GM23248 (cell line): ENCODE measurements around the gene FHAD1.

Experiments used
- EZH2 ChIP-seq: fragments of 200-600 bp; sonication (generic); IDR thresholded peaks from 2 replicates; pipeline ENCODE4 v1.6.1; 2018; ENCODE audit warnings: antibody characterized with exemption, mild to moderate bottlenecking; ENCODE audit not compliant: insufficient read depth, poor library complexity, severe bottlenecking
- EZH2phosphoT487 ChIP-seq: fragments of 200-600 bp; sonication (generic); IDR thresholded peaks from 2 replicates; pipeline ENCODE4 v1.6.1; 2018; ENCODE audit warnings: antibody characterized with exemption, moderate library complexity, mild to moderate bottlenecking, low read depth; ENCODE audit not compliant: insufficient read depth

DNA sequence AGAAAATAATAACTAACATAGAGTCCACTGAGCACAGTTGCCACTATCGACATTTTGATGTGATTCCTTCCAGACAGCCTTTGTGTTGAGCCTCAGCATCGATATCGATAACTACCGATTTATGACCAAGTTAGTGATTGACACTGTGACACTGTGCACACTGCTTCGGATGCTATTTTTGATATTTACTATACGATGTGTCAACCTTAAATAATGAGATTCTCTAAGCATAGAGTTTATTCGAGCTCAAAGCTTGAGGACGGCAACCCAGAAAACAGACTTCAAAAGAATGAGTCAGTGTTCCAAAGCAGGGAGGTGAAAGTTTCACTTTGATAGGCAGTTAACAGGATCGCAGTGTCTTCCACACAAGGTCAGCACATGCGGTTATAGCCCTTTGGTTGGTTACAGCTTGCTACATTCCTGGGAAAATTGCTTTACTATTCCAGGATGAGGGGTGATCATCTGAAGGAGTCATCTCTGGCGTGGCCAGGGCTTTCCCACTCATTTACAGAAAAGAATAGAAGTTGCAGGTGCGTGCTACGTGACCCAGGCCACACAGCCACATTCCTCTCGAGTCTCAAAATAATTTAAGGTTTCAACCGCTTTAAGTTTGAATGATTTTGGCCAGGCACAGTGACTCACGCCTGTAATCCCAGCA lies 109.1 kb downstream of the FHAD1 start:
- no peak for TF ChIP-seq EZH2
- TF ChIP-seq EZH2phosphoT487 = no peak
